GM23338 (cell line): Measurements from ENCODE around the gene MAD1L1. TPM values are rescaled to one million over a fixed set of nuclear protein-coding genes. Genes with fewer than 3 reads are reported as not detected.

Experiments used
- ATAC-seq: fragments of 200-7000 bp; cut with Tn5 transposase; 3 replicates; pipeline ENCODE4 v1.9.1; 2020
- DNase-seq: peaks from one replicate; pipeline ENCODE4 v3.0.0-alpha.2; 2015; ENCODE audit warnings: low spot score
- H2AFZ ChIP-seq: fragments of 200-600 bp; sonication (generic); 2 replicates; pipeline ENCODE4 v1.8.0; 2016; ENCODE audit warnings: antibody characterized with exemption, mild to moderate bottlenecking, moderate library complexity
- H3F3A ChIP-seq: fragments of 200-600 bp; sonication (generic); replicated peaks from 2 replicates; pipeline ENCODE4 v1.8.0; 2017; ENCODE audit warnings: antibody characterized with exemption, mixed run types, low read depth
- H3K27ac ChIP-seq: fragments of 200-600 bp; sonication (generic); 2 replicates; pipeline ENCODE4 v1.6.1; 2016; ENCODE audit warnings: low read depth
- H3K27me3 ChIP-seq: fragments of 200-600 bp; sonication (generic); 2 replicates; pipeline ENCODE4 v1.8.0; 2016; ENCODE audit warnings: mild to moderate bottlenecking, mixed run types, moderate library complexity; ENCODE audit not compliant: insufficient read depth
- H3K36me3 ChIP-seq: fragments of 200-600 bp; sonication (generic); 2 replicates; pipeline ENCODE4 v1.8.0; 2016; ENCODE audit warnings: mild to moderate bottlenecking; ENCODE audit not compliant: insufficient read depth
- H3K4me1 ChIP-seq: fragments of 200-600 bp; sonication (generic); 2 replicates; pipeline ENCODE4 v1.8.0; 2016; ENCODE audit warnings: mild to moderate bottlenecking, moderate library complexity; ENCODE audit not compliant: insufficient read depth
- H3K4me2 ChIP-seq: fragments of 200-600 bp; sonication (generic); 2 replicates; pipeline ENCODE4 v1.7.1; 2017; ENCODE audit warnings: mixed run types
- H3K4me3 ChIP-seq: fragments of 200-600 bp; sonication (generic); 2 replicates; pipeline ENCODE4 v1.6.1; 2016; ENCODE audit warnings: mixed run types
- H3K79me2 ChIP-seq: fragments of 200-600 bp; sonication (generic); replicated peaks from 2 replicates; pipeline ENCODE4 v1.8.0; 2017; ENCODE audit warnings: mild to moderate bottlenecking; ENCODE audit not compliant: insufficient read depth
- H3K9me2 ChIP-seq: fragments of 200-600 bp; sonication (generic); 2 replicates; pipeline ENCODE4 v1.8.0; 2017; ENCODE audit not compliant: insufficient read depth
- H4K20me1 ChIP-seq: fragments of 200-600 bp; sonication (generic); replicated peaks from 2 replicates; pipeline ENCODE4 v1.8.0; 2017; ENCODE audit warnings: mild to moderate bottlenecking; ENCODE audit not compliant: insufficient read depth
- H3K27ac Mint-ChIP-seq: 2 replicates; pipeline ENCODE4 v1.8.0; 2020; ENCODE audit warnings: inconsistent platforms, mild to moderate bottlenecking, moderate library complexity, mixed read lengths
- H3K27me3 Mint-ChIP-seq: 3 replicates; pipeline ENCODE4 v1.8.0; 2022; ENCODE audit warnings: low read depth, mild to moderate bottlenecking, moderate library complexity, mixed read lengths, inconsistent platforms; ENCODE audit not compliant: insufficient read depth, poor library complexity
- H3K36me3 Mint-ChIP-seq: 3 replicates; pipeline ENCODE4 v1.8.0; 2021; ENCODE audit warnings: low read depth, mild to moderate bottlenecking, inconsistent platforms, moderate library complexity, mixed read lengths
- H3K4me1 Mint-ChIP-seq: 3 replicates; pipeline ENCODE4 v1.8.0; 2020; ENCODE audit warnings: mild to moderate bottlenecking, inconsistent platforms, mixed read lengths
- H3K4me3 Mint-ChIP-seq: 3 replicates; pipeline ENCODE4 v1.8.0; 2021; ENCODE audit warnings: moderate library complexity, mild to moderate bottlenecking, inconsistent platforms, mixed read lengths
- H3K9me3 Mint-ChIP-seq: 3 replicates; pipeline ENCODE4 v1.8.0; 2020; ENCODE audit warnings: moderate library complexity, mild to moderate bottlenecking, inconsistent platforms, mixed read lengths
- CTCF ChIP-seq, 2 experiments: fragments of 200-600 bp in 1 of 2; sonication (generic) in 1 of 2; conservative IDR thresholded peaks; 2 replicates each; pipeline versions ENCODE4 v1.5.1 to v1.6.1; 2016 to 2017; ENCODE audit warnings: antibody characterized with exemption in 2 of 2, low read depth in 2 of 2, mild to moderate bottlenecking in 2 of 2, moderate library complexity in 1 of 2
- ETS1 ChIP-seq: IDR thresholded peaks from 2 replicates; pipeline ENCODE4 v1.6.1; 2016; ENCODE audit warnings: antibody characterized with exemption
- EZH2 ChIP-seq: fragments of 200-600 bp; sonication (generic); IDR thresholded peaks from one replicate; pipeline ENCODE4 v1.8.0; 2017; ENCODE audit warnings: antibody characterized with exemption, mild to moderate bottlenecking, low read depth; ENCODE audit not compliant: unreplicated experiment
- NANOG ChIP-seq: IDR thresholded peaks from 2 replicates; pipeline ENCODE4 v1.6.1; 2016; ENCODE audit warnings: antibody characterized with exemption, borderline replicate concordance
- ZNF331 ChIP-seq: fragments of 250-450 bp; sonication (Bioruptor Pico); IDR thresholded peaks from 2 replicates; pipeline ENCODE4 v1.5.0; 2020; ENCODE audit warnings: low read depth, mild to moderate bottlenecking, moderate library complexity
- ZNF462 ChIP-seq: fragments of 250-450 bp; sonication (Bioruptor Pico); IDR thresholded peaks from 2 replicates; pipeline ENCODE4 v1.5.0; 2020; ENCODE audit warnings: mild to moderate bottlenecking, moderate library complexity
- polyA plus RNA-seq: library from polyadenylated mRNA; unstranded; fragments of >200 nt; fragmentation: Nextera tagmentation; extraction: Ambion mirVana; gene quantifications from 2 replicates; pipeline ENCODE4 v1.2.1, GENCODE V29; 2016
- total RNA-seq: library from RNA; depleted of rRNA; stranded (reverse); fragments of >200 nt; shearing (Covaris generic); gene quantifications from 2 replicates; pipeline ENCODE4 v1.2.3, GENCODE V29; 2014

MAD1L1 gene
- total and polyA plus RNA-seq, 2 experiments from 2014 or later: 40.3 to 59.3 TPM

- no peak overlapping the region for H3K27ac ChIP-seq
- ATAC-seq: peak; percentile 17; the same call in 2 of the 3 replicates
- H3K27ac Mint-ChIP-seq: no peak overlapping the region
Observed at GRCh38 chr7:2141651-2142050, 91.1 kb downstream of the MAD1L1 start.

GRCh38 chr7:2141021-2141410, 91.7 kb downstream of the MAD1L1 start:
- Mint-ChIP-seq H3K4me3 (no peak overlapping the region), H3K9me3 (no peaks in the 10 kb centered on the region), H3K4me1 (peaks cover 9% of the 10 kb centered on the region; the same call in 2 of the 3 replicates), H3K27me3 (peaks cover 10% of the 10 kb centered on the region), H3K36me3 (peaks cover 24% of the 10 kb centered on the region), H3K27ac (peak overlapping the region; percentile 65; the same call in 1 of the 2 replicates)
- Histone ChIP-seq H4K20me1 (no peaks in the 10 kb centered on the region), H3K27ac (no peak overlapping the region), H3K27me3 (no peaks in the 10 kb centered on the region), H2AFZ (no peak overlapping the region), H3K9me2 (no peaks in the 10 kb centered on the region), H3K4me3 (no peak overlapping the region), H3K4me1 (no peaks in the 10 kb centered on the region), H3F3A (no peaks in the 10 kb centered on the region), H3K36me3 (0 out of 2 replicates have a peak, but pooled peaks cover 3% of the 10 kb centered on the region), H3K4me2 (no peak overlapping the region), H3K79me2 (no peaks in the 10 kb centered on the region)
- ATAC-seq: peak; percentile 20
- DNase-seq: no peak
- TF ChIP-seq ETS1 (no peak), EZH2 (no peak), ZNF331 (CRISPR knock-in tag) (no peak), ZNF462 (CRISPR knock-in tag) (no peak)

More at GRCh38 chr7:2141651-2142050, 91.1 kb downstream of the MAD1L1 start:
- Mint-ChIP-seq H3K9me3 (no peaks in the 10 kb centered on the region), H3K27me3 (peaks cover 10% of the 10 kb centered on the region), H3K36me3 (peaks cover 23% of the 10 kb centered on the region), H3K4me3 (no peak overlapping the region), H3K4me1 (peaks cover 9% of the 10 kb centered on the region; the same call in 2 of the 3 replicates)
- no peak for DNase-seq
- Histone ChIP-seq H4K20me1 (no peaks in the 10 kb centered on the region), H3F3A (no peaks in the 10 kb centered on the region), H3K4me1 (no peaks in the 10 kb centered on the region), H3K79me2 (no peaks in the 10 kb centered on the region), H3K4me2 (no peak overlapping the region), H3K4me3 (no peak overlapping the region), H3K27me3 (no peaks in the 10 kb centered on the region), H2AFZ (no peak overlapping the region), H3K9me2 (no peaks in the 10 kb centered on the region), H3K36me3 (0 out of 2 replicates have a peak, but pooled peaks cover 3% of the 10 kb centered on the region)
- TF ChIP-seq CTCF (conservative IDR thresholded peaks at IDR 0.05; ENCODE audit: low read depth in 2 of 2) (0 out of 4 replicates have a peak, but pooled peaks of 1 of the 2 experiments have one; percentile 8), EZH2 (no peak), NANOG (no peak)
